Activated CD4-positive, alpha-beta memory T cell treated with anti-CD3 and anti-CD28 coated beads, Interleukin-2, amount 10 ng/mL, durations not matched to agents 7 days and 5 days (primary cell): ENCODE measurements around the gene NPAS3. TPM values are rescaled to one million over a fixed set of nuclear protein-coding genes. Genes with fewer than 3 reads are reported as not detected.
A peak's percentile ranks its signal among the peaks of the same experiment; 100 is the strongest.

Source experiments
- CTCF ChIA-PET: fragments of 350-600 bp; sonication (Branson Sonifier 250); formaldehyde crosslinking; loops from one replicate; lab custom pipeline; 2021; ENCODE audit warnings: antibody characterized with exemption, inconsistent platforms; lab: Charles Lee
- POLR2A ChIA-PET: fragments of 350-600 bp; sonication (Branson Sonifier 250); formaldehyde crosslinking; loops from one replicate; lab custom pipeline; 2021; ENCODE audit warnings: antibody characterized with exemption; lab: Charles Lee
- DNase-seq: peaks from one replicate; pipeline ENCODE4 v3.0.0-alpha.2; 2020
- H3K27ac Mint-ChIP-seq: one replicate; pipeline ENCODE4 v1.8.0; 2021; ENCODE audit warnings: mild to moderate bottlenecking, mixed read lengths
- H3K27me3 Mint-ChIP-seq: one replicate; pipeline ENCODE4 v1.8.0; 2021; ENCODE audit warnings: mixed read lengths
- H3K36me3 Mint-ChIP-seq: one replicate; pipeline ENCODE4 v1.8.0; 2021; ENCODE audit warnings: low read depth, mixed read lengths
- H3K4me1 Mint-ChIP-seq: one replicate; pipeline ENCODE4 v1.8.0; 2021; ENCODE audit warnings: mixed read lengths
- H3K4me3 Mint-ChIP-seq: one replicate; pipeline ENCODE4 v1.8.0; 2021; ENCODE audit warnings: mild to moderate bottlenecking, mixed read lengths
- H3K9me3 Mint-ChIP-seq: one replicate; pipeline ENCODE4 v1.8.0; 2021; ENCODE audit warnings: mixed read lengths
- total RNA-seq, 2 experiments: library from RNA; stranded (reverse); gene quantifications; one replicate each; pipeline ENCODE4 v1.2.3, GENCODE V29; 2021

Gene NPAS3
- total RNA-seq, 2 experiments from 2014 or later: not detected

DNA sequence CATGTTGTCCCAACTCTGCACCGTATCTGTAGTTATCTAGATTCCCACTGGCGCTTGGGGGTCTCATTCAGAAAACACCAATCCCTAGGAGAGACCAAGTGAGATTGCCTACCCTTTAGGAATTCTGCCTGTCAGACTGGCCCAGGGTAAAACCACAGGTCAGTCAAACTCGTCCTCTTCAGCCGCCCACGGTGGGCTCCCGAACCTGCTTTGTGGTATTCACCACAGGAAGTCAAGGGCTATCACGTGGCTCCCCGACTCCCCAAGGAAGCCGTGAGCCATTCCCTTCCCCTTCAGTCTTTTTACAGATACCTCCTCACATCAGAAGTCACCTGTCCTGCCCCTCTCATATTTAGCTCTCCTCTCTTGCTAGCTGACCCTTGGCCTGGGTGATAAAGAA, 852.3 kb downstream of the NPAS3 start:
- DNase-seq: no peak
- Mint-ChIP-seq H3K4me1 (peaks cover 23% of the 10 kb centered on the region), H3K4me3 (no peak overlapping the region), H3K36me3 (no peaks in the 10 kb centered on the region), H3K27me3 (peaks cover 25% of the 10 kb centered on the region), H3K27ac (no peak overlapping the region), H3K9me3 (no peaks in the 10 kb centered on the region)
- CTCF ChIA-PET: interaction anchor here (1.3 kb wide), 1 partner anchor 1066 kb away, joined by 3 read pairs; no protein-coding TSS in a partner anchor
- POLR2A ChIA-PET: no interaction called here

DNA sequence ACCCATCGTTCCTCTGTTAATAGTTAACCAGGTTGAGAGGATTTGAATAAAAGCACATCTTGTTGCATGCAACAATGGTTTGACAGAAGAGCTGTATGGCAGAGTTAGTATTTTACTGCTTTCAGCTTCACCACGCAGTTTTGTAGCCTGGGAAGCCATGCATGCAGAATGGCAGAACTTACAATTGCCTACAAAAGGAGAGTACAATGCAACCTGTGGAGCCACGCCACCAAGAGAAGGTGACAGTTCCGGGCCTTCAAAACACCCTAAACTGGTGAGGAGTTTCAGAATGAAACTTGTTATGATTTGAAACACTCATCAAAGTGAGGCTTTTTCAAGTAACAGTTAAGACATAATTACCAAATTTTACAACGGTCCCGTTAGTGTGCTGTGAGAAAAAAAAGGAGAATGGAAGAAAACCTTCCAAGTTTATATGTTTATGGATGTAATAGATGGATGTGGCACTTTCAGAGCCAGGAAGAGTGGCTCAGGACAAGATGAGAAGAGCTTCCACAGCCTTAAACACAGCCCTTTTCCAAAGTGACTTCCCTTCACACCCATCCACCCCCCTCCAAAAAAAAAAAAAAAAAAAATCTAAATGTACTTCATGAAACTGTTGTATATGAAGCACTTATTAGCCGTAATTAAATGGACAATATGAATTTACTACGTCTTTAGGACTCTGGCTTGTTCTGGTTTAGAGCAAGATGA, 853.5 kb downstream of the NPAS3 start:
- no peak for DNase-seq
- Mint-ChIP-seq H3K4me3 (no peak overlapping the region), H3K9me3 (no peaks in the 10 kb centered on the region), H3K36me3 (no peaks in the 10 kb centered on the region), H3K27ac (no peak overlapping the region), H3K27me3 (peaks cover 23% of the 10 kb centered on the region), H3K4me1 (peaks cover 23% of the 10 kb centered on the region)
- POLR2A ChIA-PET: no interaction called here
- CTCF ChIA-PET: interaction anchor here (0.6 to 3.2 kb wide), 31 partner anchors 9 to 1216 kb away, joined by 3 to 33 read pairs (median 3); no protein-coding TSS in a partner anchor

DNA sequence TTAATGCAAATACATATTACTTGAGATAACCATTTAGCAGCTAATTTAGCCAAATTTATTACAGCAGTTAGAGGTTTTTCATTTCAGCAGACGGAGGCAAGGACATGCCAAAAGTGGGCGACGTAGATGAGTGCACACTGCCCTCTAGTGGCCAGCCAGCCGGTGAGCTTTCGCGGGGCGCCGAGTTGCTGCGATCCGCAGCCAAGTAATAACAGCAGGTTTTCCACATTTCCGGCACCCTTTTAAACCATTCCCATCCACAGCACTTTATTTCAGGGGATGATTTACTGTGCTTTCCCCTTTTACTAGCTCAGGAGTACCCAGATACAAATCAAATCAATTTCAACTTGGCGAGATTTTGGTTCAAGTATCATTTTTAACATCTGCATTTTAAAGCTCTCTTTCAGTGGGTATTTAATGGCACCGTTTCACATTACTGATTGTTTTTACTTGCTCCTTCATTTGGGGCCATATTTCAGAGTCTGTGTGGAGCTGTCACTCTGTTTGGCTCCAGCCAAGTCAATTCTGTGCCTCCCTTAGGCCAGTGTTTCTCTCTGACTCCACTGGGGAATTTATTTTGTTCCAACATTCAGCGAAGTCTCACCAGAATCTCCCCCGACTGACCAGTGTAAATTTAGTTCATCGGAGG, 854.2 kb downstream of the NPAS3 start:
- Mint-ChIP-seq H3K4me3 (peak overlapping the region; percentile 39), H3K27me3 (peaks cover 22% of the 10 kb centered on the region), H3K9me3 (no peaks in the 10 kb centered on the region), H3K36me3 (no peaks in the 10 kb centered on the region), H3K27ac (no peak overlapping the region), H3K4me1 (peaks cover 23% of the 10 kb centered on the region)
- ChIA-PET POLR2A (no interaction called here), CTCF (interaction anchor here (0.6 to 3.2 kb wide), 34 partner anchors 10 to 1217 kb away, joined by 3 to 33 read pairs (median 4); no protein-coding TSS in a partner anchor)
- DNase-seq: peak; percentile 71

DNA sequence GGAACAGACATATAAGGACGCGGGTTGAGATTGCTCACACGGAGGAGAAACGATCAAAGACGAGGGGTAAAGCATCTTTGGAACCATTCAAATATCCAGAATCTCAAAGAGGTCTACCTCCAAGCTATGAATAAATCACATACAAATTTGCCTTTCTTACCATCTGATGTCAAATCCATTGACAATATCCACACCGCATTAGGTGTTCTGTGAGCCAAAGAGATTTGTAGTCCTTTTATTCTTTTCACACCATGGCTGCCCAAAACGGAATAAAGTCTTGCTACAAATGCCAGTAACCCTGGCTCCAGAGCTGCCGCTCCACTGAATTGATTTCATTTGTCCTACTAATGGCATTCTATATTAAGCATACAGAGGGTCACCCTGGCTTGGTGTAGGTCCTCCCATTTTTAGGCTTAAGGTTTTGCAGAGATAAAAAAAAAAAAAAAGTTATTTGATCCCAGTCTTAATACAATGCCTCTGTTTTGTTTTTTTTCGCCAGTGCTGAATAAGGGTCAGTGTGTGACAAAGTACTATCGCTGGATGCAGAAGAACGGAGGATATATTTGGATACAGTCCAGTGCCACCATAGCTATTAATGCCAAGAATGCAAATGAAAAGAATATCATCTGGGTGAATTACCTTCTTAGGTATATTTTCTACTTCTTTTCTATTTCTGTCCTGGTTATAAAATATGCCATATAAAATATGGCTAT, 854.9 kb downstream of the NPAS3 start:
- no peaks in the 10 kb centered on the region for H3K36me3 Mint-ChIP-seq
- DNase-seq: no peak
- H3K27ac Mint-ChIP-seq: no peak overlapping the region
- CTCF ChIA-PET: interaction anchor here (0.6 to 3.2 kb wide), 25 partner anchors 10 to 1218 kb away, joined by 3 to 33 read pairs (median 3); no protein-coding TSS in a partner anchor
- POLR2A ChIA-PET: no interaction called here
- H3K9me3 Mint-ChIP-seq: no peaks in the 10 kb centered on the region
- peaks cover 23% of the 10 kb centered on the region for H3K4me1 Mint-ChIP-seq
- H3K27me3 Mint-ChIP-seq: peaks cover 25% of the 10 kb centered on the region
- no peak overlapping the region for H3K4me3 Mint-ChIP-seq

DNA sequence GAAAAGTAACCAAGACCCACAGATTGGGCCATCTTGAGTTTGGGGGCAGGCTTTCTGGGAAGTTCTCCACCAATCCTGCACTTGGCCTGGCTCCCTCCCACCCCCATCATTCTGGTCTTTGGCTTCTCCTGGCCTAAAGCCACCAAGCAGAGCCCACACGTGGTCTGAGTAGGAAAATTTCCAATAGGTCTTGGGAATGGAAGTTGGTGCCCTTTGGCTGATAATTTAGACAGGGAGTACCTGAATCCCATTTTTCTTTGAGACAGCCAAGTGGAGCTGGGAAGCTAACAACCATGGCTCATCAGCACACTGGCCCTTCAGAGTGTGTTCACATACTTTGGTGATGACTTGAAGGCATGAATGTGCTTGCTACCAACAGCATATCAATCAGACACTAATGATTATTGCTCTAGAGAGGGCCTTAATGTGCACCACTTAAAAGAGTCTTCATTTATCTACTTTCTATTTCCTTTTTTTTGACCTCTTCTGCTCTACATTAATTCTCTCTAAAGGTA, 856.2 kb downstream of the NPAS3 start:
- ChIA-PET CTCF (interaction anchor here (3.2 kb wide), 1 partner anchor 10 kb away, joined by 33 read pairs; no protein-coding TSS in a partner anchor), POLR2A (no interaction called here)
- no peak overlapping the region for H3K4me3 Mint-ChIP-seq
- peaks cover 23% of the 10 kb centered on the region for H3K4me1 Mint-ChIP-seq
- DNase-seq: no peak
- no peaks in the 10 kb centered on the region for H3K9me3 Mint-ChIP-seq
- no peaks in the 10 kb centered on the region for H3K36me3 Mint-ChIP-seq
- peaks cover 35% of the 10 kb centered on the region for H3K27me3 Mint-ChIP-seq
- no peak overlapping the region for H3K27ac Mint-ChIP-seq

DNA sequence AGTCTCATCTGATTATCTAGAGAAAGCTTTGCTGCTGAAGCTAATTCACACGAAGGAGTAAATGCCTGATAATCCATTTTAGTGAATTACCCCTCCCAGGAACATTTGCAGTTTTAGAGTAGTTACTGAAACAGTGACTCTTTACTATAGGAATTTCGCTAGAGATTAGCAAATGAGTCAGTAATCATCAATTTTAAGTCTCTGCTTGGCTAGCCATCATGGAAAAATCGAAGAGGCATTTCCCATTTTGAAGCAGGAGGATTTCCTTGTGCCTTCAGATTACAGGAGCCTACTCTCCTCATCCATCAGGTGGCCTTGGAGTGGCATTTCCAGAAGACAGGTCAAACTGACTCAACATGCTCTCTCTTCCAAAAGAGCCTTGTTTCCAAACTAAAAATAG, 857.7 kb downstream of the NPAS3 start:
- Mint-ChIP-seq H3K4me3 (no peak overlapping the region), H3K4me1 (peaks cover 21% of the 10 kb centered on the region), H3K27me3 (peaks cover 44% of the 10 kb centered on the region), H3K9me3 (no peaks in the 10 kb centered on the region), H3K27ac (no peak overlapping the region), H3K36me3 (peaks cover 4% of the 10 kb centered on the region)
- no peak for DNase-seq
- POLR2A ChIA-PET: no interaction called here
- CTCF ChIA-PET: no interaction called here

DNA sequence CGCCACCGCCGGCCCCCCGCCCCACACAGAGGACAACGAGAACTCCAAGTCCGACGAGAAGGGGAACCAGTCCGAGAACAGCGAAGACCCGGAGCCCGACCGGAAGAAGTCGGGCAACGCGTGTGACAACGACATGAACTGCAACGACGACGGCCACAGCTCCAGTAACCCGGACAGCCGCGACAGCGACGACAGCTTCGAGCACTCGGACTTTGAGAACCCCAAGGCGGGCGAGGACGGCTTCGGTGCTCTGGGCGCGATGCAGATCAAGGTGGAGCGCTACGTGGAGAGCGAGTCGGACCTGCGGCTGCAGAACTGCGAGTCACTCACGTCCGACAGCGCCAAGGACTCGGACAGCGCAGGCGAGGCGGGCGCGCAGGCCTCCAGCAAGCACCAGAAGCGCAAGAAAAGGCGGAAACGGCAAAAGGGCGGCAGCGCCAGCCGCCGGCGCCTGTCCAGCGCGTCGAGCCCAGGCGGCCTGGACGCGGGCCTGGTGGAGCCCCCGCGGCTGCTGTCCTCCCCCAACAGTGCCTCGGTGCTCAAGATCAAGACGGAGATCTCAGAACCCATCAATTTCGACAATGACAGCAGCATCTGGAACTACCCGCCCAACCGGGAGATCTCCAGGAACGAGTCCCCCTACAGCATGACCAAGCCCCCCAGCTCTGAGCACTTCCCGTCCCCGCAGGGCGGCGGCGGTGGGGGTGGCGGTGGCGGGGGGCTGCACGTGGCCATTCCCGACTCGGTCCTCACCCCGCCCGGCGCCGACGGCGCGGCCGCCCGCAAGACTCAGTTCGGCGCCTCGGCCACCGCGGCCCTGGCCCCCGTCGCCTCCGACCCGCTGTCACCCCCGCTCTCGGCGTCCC, 861.3 kb downstream of the NPAS3 start:
- no peaks in the 10 kb centered on the region for H3K9me3 Mint-ChIP-seq
- POLR2A ChIA-PET: no interaction called here
- CTCF ChIA-PET: no interaction called here
- H3K36me3 Mint-ChIP-seq: peaks cover 4% of the 10 kb centered on the region
- no peak overlapping the region for H3K27ac Mint-ChIP-seq
- peaks cover 3% of the 10 kb centered on the region for H3K4me1 Mint-ChIP-seq
- H3K4me3 Mint-ChIP-seq: no peak overlapping the region
- peaks cover 37% of the 10 kb centered on the region for H3K27me3 Mint-ChIP-seq
- no peak for DNase-seq

DNA sequence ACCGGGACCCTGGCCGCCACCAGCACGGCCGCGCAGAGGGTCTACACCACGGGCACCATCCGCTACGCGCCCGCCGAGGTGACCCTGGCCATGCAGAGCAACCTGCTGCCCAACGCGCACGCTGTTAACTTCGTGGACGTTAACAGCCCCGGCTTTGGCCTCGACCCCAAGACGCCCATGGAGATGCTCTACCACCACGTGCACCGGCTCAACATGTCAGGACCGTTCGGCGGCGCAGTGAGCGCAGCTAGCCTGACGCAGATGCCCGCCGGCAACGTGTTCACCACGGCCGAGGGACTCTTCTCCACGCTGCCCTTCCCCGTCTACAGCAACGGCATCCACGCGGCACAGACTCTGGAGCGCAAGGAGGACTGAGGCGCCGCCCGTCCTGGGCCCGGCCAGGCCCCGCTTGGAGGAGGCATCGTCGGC, 862.1 kb downstream of the NPAS3 start:
- no peak overlapping the region for H3K4me3 Mint-ChIP-seq
- H3K27me3 Mint-ChIP-seq: peaks cover 35% of the 10 kb centered on the region
- ChIA-PET POLR2A (no interaction called here), CTCF (no interaction called here)
- H3K27ac Mint-ChIP-seq: no peak overlapping the region
- H3K36me3 Mint-ChIP-seq: peaks cover 4% of the 10 kb centered on the region
- no peaks in the 10 kb centered on the region for H3K9me3 Mint-ChIP-seq
- DNase-seq: no peak
- H3K4me1 Mint-ChIP-seq: peaks cover 3% of the 10 kb centered on the region

DNA sequence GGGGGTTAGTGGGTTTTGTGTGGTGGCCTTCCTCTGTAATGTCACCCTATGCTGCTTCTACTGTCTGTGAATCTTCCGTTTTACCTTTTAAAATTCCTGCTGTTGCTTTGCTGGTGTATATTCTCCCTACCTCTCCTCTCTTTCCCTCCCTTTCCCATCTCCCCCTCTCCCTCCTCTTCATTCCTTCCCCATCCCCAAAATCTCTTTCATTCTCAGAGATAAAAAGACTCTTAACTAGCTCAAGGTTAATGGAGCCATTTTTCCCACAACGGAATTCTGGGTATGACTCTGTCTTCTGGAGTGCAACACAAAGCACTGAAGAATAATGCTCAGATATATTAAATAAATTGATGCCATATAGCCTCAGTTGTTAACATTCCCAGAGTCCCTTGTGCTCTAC, 864.1 kb downstream of the NPAS3 start:
- ChIA-PET POLR2A (no interaction called here), CTCF (interaction anchor here (5.2 kb wide), 1 partner anchor 9 kb away, joined by 33 read pairs; no protein-coding TSS in a partner anchor)
- DNase-seq: no peak
- Mint-ChIP-seq H3K36me3 (peaks cover 4% of the 10 kb centered on the region), H3K4me1 (peaks cover 3% of the 10 kb centered on the region), H3K4me3 (no peak overlapping the region), H3K27ac (no peak overlapping the region), H3K27me3 (peaks cover 35% of the 10 kb centered on the region), H3K9me3 (no peaks in the 10 kb centered on the region)

DNA sequence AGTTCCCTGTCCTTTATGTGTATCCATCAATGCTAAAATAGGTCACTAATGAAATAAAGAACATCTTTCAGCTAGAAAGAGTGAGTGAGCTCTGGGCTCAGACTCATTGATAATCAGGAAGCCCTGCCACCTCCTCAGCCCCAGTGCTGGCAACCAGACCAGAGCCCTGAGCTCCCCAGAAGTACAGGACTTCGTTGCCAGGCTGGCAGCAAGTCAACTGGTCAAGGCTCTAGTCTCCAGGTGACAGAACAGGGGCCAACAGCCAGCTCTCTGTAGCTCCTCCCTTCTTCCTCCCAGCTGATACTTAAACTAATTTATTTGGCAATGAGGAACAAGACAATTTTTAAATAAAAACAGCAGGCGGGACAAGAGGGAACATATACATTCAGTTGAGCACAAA, 866.9 kb downstream of the NPAS3 start:
- no peak for DNase-seq
- H3K4me1 Mint-ChIP-seq: peaks cover 3% of the 10 kb centered on the region
- POLR2A ChIA-PET: no interaction called here
- no peak overlapping the region for H3K4me3 Mint-ChIP-seq
- CTCF ChIA-PET: interaction anchor here (5.2 kb wide), 1 partner anchor 12 kb away, joined by 33 read pairs; no protein-coding TSS in a partner anchor
- H3K27ac Mint-ChIP-seq: no peak overlapping the region
- peaks cover 21% of the 10 kb centered on the region for H3K27me3 Mint-ChIP-seq
- no peaks in the 10 kb centered on the region for H3K9me3 Mint-ChIP-seq
- peaks cover 4% of the 10 kb centered on the region for H3K36me3 Mint-ChIP-seq

DNA sequence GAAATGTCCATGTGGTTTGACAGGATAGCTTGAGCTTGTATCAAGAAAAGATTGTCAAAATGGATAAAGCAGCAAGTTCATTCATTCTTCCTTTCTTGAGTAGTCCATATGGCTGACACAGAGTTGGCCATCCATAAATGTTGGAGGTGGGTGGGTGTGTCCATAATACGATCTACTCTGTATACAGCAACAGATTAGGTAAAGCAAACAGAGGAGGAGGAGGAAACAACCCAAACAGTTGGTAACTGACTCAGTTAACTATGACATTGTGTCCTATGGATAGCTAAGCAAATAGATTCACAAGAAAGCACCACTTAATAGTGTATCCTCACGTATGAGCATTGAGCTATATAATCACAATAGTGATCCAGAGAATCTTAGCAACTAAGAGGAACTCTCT, 868.2 kb downstream of the NPAS3 start:
- ChIA-PET CTCF (interaction anchor here (5.2 kb wide), 1 partner anchor 13 kb away, joined by 33 read pairs; no protein-coding TSS in a partner anchor), POLR2A (no interaction called here)
- no peak overlapping the region for H3K4me3 Mint-ChIP-seq
- DNase-seq: no peak
- no peak overlapping the region for H3K27ac Mint-ChIP-seq
- H3K36me3 Mint-ChIP-seq: no peaks in the 10 kb centered on the region
- no peaks in the 10 kb centered on the region for H3K4me1 Mint-ChIP-seq
- no peaks in the 10 kb centered on the region for H3K9me3 Mint-ChIP-seq
- peaks cover 9% of the 10 kb centered on the region for H3K27me3 Mint-ChIP-seq

DNA sequence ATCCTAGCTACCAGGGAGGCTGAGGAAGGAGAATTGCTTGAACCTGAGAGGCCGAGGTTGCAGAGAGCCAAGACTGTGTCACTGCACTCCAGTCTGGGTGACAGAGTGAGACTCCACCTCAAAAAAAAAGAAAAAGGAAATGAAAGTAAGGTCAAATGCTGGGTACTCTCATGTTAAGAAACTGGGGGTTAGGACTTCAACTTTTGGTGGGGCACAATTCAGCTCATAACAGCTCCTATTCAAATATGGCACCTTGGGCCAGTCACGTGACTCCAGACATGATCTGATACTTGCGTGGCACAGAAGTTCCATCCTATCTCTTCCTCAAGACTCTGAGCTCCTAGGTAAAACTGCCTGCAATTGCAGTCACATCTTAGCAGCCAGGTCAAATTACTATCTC, 869.5 kb downstream of the NPAS3 start:
- H3K27ac Mint-ChIP-seq: no peak overlapping the region

More for the DNA sequence above, 869.5 kb downstream of the NPAS3 start:
- ChIA-PET CTCF (interaction anchor here (1.1 kb wide), 1 partner anchor 16 kb away, joined by 3 read pairs; no protein-coding TSS in a partner anchor), POLR2A (no interaction called here)
- H3K27me3 Mint-ChIP-seq: peaks cover 1% of the 10 kb centered on the region
- no peak for DNase-seq
- H3K4me3 Mint-ChIP-seq: no peak overlapping the region
- no peaks in the 10 kb centered on the region for H3K4me1 Mint-ChIP-seq
- H3K9me3 Mint-ChIP-seq: no peaks in the 10 kb centered on the region
- no peaks in the 10 kb centered on the region for H3K36me3 Mint-ChIP-seq
